Right lobe of liver (tissue), 6 donors: ENCODE data around the gene HIP1R. TPM values are rescaled to one million over a fixed set of nuclear protein-coding genes. Genes with fewer than 3 reads are reported as not detected.
"Not testable (repeated sequence)": the region's sequence is repeated elsewhere in the genome, so short reads cannot be mapped to it uniquely, and the experiment has no call there.

ENCODE experiments used
- ATAC-seq, 4 donors: fragments of 200-7000 bp; cut with Tn5 transposase; one replicate each; pipeline ENCODE4 v1.9.1; 2020; ENCODE audit warnings: mild to moderate bottlenecking in 4 of 4, moderate library complexity in 4 of 4
- DNase-seq, 3 donors: peaks; one replicate each; pipeline ENCODE4 v3.0.0-alpha.2; 2020
- H3K27ac ChIP-seq, 3 donors: fragments of 200-600 bp; one replicate each; pipeline ENCODE4 v1.8.0; 2022
- H3K27me3 ChIP-seq, 2 donors: fragments of 200-600 bp; one replicate each; pipeline ENCODE4 v1.8.0; 2022
- H3K36me3 ChIP-seq, 4 donors: fragments of 200-600 bp; sonication (generic) in 1 of 4; one replicate each; pipeline versions ENCODE4 v1.5.1 to v1.8.0; 2017 to 2022; ENCODE audit warnings: control low read depth in 1 of 4
- H3K4me1 ChIP-seq, 4 donors: fragments of 200-600 bp; sonication (generic) in 1 of 4; one replicate each; pipeline versions ENCODE4 v1.5.1 to v1.8.0; 2017 to 2022; ENCODE audit warnings: control low read depth in 1 of 4
- H3K4me3 ChIP-seq, 3 donors: fragments of 200-600 bp; one replicate each; pipeline ENCODE4 v1.8.0; 2022
- H3K9me3 ChIP-seq, 4 donors: fragments of 200-600 bp; sonication (generic) in 1 of 4; one replicate each; pipeline versions ENCODE4 v1.5.1 to v1.8.0; 2017 to 2022; ENCODE audit warnings: control low read depth in 1 of 4
- POLR2A ChIP-seq: fragments of 450-650 bp; IDR thresholded peaks from one replicate; pipeline ENCODE4 v1.6.1; 2017; ENCODE audit warnings: antibody characterized with exemption, mild to moderate bottlenecking
- WGBS: methylation state at CpG from one replicate; pipeline ENCODE4 v1.1.6; 2018; ENCODE audit warnings: low coverage, low lambda C conversion rate; ENCODE audit not compliant: insufficient coverage; ENCODE audit errors: missing lambda C conversion rate; 5-methylcytosine and 5-hydroxymethylcytosine counted together
- intact Hi-C, 2 donors: fragments of 100-400 bp; cut with DNase I; formaldehyde crosslinking; loops; one replicate each; pipeline versions ENCODE4 v1.11.2 to v1.14.1; 2022
- total RNA-seq, 6 experiments: library from RNA; depleted of rRNA in 2 of 6; stranded (reverse); fragments of >200 nt in 2 of 6; fragmentation: NEBNext Ultra II Directional in 3 of 6; extraction: Animal tissue kit (Norgen Biotek cat#: 25700) in 3 of 6; gene quantifications; one replicate each; pipeline versions ENCODE4 v1.1.0 to v1.2.4, GENCODE V29; 2016 to 2023
- TF ChIP-seq, protein P1 (sequence below), 4 donors: fragments of 200-600 bp in 3 of 4; fragments of 450-650 bp in 1 of 4; IDR thresholded peaks; one replicate each; pipeline versions ENCODE4 v1.5.1 to v1.8.0; 2016 to 2022; ENCODE audit warnings: antibody characterized with exemption in 4 of 4, mild to moderate bottlenecking in 2 of 4
- donor health status: DM: no; HTN: yes; CAD: no.
- donor health status: DM: no; HTN: no; CAD: no.
- donor health status: DM: no; HTN: no; CAD: no.
- donor health status: DM: no; HTN: yes; CAD: no.
- donor health status: DM: no; HTN: yes; CAD: no.

HIP1R gene
- total RNA-seq, 6 experiments from 2014 or later, result 23.6 to 37.2 (median 27.8) TPM

DNA sequence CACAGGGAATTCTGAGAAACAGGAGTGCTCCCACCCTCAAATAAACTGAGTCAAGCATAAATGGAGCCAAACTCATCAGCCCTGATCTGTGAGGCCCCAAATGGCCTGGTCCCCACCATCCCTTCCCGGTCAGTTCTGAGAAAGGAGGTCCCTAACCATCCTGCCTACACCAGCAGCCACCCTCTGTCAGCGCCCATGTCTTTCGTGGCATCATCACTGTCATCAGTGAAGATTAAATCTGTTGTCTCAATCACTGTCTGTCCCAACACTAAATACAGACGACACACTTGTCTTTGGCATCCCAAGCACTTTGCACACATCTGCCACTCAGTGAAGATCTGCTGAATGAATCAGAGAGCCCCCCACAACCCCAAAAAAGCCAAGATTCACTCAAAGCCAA, 38.3 kb downstream of the HIP1R start:
- ATAC-seq (no peak), DNase-seq (peak in 1 of 3 donors; percentile 37)
- Histone ChIP-seq H3K27me3 (no peaks in the 10 kb centered on the region), H3K4me1 (peaks cover 0 to 51% (median 28%) of the 10 kb centered on the region in 4 donors), H3K4me3 (no peak overlapping the region), H3K27ac (peak overlapping the region in 1 of 3 donors; percentile 87), H3K36me3 (peaks cover 0 to 6% (median 0%) of the 10 kb centered on the region in 4 donors), H3K9me3 (no peaks in the 10 kb centered on the region)
- intact Hi-C loops, result no loop called here
- WGBS, result 63% methylated on average over 1 of the region's 4 CpGs
- TF ChIP-seq, protein P1, sequence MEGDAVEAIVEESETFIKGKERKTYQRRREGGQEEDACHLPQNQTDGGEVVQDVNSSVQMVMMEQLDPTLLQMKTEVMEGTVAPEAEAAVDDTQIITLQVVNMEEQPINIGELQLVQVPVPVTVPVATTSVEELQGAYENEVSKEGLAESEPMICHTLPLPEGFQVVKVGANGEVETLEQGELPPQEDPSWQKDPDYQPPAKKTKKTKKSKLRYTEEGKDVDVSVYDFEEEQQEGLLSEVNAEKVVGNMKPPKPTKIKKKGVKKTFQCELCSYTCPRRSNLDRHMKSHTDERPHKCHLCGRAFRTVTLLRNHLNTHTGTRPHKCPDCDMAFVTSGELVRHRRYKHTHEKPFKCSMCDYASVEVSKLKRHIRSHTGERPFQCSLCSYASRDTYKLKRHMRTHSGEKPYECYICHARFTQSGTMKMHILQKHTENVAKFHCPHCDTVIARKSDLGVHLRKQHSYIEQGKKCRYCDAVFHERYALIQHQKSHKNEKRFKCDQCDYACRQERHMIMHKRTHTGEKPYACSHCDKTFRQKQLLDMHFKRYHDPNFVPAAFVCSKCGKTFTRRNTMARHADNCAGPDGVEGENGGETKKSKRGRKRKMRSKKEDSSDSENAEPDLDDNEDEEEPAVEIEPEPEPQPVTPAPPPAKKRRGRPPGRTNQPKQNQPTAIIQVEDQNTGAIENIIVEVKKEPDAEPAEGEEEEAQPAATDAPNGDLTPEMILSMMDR (IDR thresholded peaks at IDR 0.05), result no peak
- no peak for TF ChIP-seq POLR2A

DNA sequence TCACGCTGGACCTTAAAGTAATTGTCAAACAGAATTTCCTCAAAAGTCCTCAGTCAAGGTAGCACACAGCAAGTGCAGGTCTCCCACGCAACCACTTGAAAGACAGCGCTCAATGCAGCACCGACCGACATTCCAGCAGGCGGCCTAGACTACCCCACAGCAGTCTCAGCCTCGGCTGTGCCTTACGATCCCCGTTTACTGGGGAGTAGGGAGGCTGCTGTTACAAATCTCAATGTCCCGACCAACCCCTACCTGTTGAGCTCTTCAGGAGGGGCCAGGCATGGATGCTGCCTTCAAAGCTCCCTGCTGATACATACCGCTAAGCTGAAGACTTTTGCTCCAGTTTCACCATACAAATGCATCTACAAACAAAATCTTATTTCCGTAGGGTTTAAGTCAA, 38.8 kb downstream of the HIP1R start:
- Histone ChIP-seq H3K27ac (no peak overlapping the region), H3K4me3 (no peak overlapping the region), H3K9me3 (no peaks in the 10 kb centered on the region), H3K27me3 (no peaks in the 10 kb centered on the region), H3K36me3 (peaks cover 0 to 6% (median 0%) of the 10 kb centered on the region in 4 donors), H3K4me1 (peaks cover 0 to 45% (median 25%) of the 10 kb centered on the region in 4 donors)
- peak in 1 of 3 donors; percentile 37 for DNase-seq
- TF ChIP-seq, protein P1 (IDR thresholded peaks at IDR 0.05), result no peak
- TF ChIP-seq POLR2A, result no peak
- no peak for ATAC-seq
- intact Hi-C loops, result no loop called here
- WGBS, result 96% methylated on average over 9 of the region's 12 CpGs

DNA sequence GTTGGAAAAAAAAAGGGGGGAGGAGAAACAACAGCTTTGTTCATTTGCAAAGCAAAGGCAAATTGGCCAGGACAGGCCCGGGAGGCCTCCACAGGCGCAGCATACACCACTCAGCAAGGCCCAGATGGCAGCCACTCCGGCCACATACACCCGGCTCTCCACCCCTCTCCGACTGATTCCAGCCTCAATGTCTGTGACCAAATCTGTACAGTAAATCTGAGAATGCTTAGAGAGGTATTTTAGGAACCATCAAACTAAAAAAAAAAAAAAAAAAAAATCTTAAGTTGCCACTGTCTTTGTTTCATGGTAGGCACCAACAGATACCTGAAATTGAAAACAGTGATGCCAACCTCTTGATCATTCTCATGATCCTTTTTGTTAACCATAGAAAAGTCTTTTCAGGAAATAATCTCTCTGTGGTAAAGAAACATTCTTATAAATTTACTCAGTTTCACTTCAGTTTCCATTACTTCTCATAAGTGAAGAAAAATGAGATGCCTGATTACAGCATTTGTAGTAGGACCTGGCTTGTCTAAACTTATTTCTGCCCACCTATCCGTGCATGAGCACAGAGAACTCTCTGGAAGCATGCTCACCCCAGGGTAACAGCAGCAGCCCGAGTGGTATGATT, 40.4 kb downstream of the HIP1R start:
- no peak for TF ChIP-seq POLR2A
- TF ChIP-seq, protein P1 (IDR thresholded peaks at IDR 0.05), result no peak
- Histone ChIP-seq H3K4me3 (no peak overlapping the region), H3K27me3 (no peaks in the 10 kb centered on the region), H3K27ac (no peak overlapping the region), H3K9me3 (no peaks in the 10 kb centered on the region), H3K36me3 (no peaks in the 10 kb centered on the region), H3K4me1 (peaks cover 0 to 31% (median 17%) of the 10 kb centered on the region in 4 donors)
- ATAC-seq, result no peak
- intact Hi-C loops, result no loop called here
- WGBS, result 61% methylated on average over 6 of the region's 7 CpGs
- peak in 1 of 3 donors; percentile 41 for DNase-seq

DNA sequence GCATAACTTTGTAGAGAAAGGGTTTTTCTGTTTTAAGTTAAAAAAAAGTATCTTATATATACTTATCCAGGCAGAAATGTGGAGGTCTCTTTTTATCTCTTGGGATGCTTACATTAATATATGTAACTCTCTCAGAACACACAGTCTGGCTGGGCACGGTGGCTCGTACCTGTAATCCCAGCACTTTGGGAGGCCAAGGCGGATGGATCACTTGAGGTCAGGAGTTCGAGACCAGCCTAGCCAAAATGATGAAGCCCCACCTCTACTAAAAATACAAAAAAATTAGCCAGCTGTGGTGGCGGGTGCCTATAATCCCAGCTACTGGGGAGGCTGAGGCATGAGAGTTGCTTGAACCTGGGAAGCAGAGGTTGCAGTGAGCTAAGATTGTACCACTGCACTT, 41.0 kb downstream of the HIP1R start:
- DNase-seq, H3K27me3 ChIP-seq, H3K4me3 ChIP-seq, H3K36me3 ChIP-seq, H3K27ac ChIP-seq, ATAC-seq, H3K9me3 ChIP-seq, intact Hi-C loops: not testable (repeated sequence)
- WGBS, result 92% methylated on average over 4 of the region's 5 CpGs
- peaks cover 0 to 25% (median 14%) of the 10 kb centered on the region in 4 donors for H3K4me1 ChIP-seq

DNA sequence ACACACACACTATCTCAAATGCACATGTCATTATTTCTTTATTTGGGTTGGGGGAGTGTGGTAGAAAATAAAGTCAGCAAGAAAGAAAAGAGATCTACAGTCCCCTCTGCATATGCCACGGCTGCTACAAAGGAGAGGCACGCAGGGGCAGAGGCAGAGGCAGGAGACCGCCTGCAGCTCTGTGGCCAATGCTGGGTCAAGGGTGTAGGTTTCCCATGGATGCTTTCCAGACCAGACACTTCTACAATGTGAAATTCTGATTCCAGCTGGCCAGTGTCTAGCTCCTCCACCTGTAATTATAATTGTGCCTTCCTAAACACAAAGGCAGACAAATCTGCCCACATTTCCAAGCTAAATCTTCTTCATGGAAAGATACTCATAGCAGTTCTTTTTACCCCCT, 41.5 kb downstream of the HIP1R start:
- intact Hi-C loops, result no loop called here
- no peak for TF ChIP-seq POLR2A
- TF ChIP-seq, protein P1 (IDR thresholded peaks at IDR 0.05), result no peak
- Histone ChIP-seq H3K27me3 (no peaks in the 10 kb centered on the region), H3K4me3 (no peak overlapping the region), H3K9me3 (no peaks in the 10 kb centered on the region), H3K27ac (no peak overlapping the region), H3K4me1 (peaks cover 0 to 21% (median 12%) of the 10 kb centered on the region in 4 donors), H3K36me3 (no peaks in the 10 kb centered on the region)
- ATAC-seq, result peak in 1 of 4 donors; percentile 12
- peak in 1 of 3 donors; percentile 54 for DNase-seq
- WGBS, result 26% methylated on average over 3 of the region's 3 CpGs
